ENCODE results near the gene ASIC1. TPM values are rescaled to one million over a fixed set of nuclear protein-coding genes. Genes with fewer than 3 reads are reported as not detected.

The ASIC1 gene
- total RNA-seq, 1 donor from 2014 or later = 8.1 TPM

GRCh38 chr12:50127546-50127945, 70.2 kb downstream of the ASIC1 start:
- H3K9me3 Mint-ChIP-seq (ENCODE audit: unreplicated experiment) = no peaks in the 10 kb centered on the region
- Histone ChIP-seq H3K9me3 (ENCODE audit: insufficient read depth, low read depth, low read length) (no peaks in the 10 kb centered on the region), H4K20me1 (ENCODE audit: insufficient read depth, low read length) (peaks cover 5% of the 10 kb centered on the region), H3K79me2 (ENCODE audit: insufficient read depth, low read length) (peaks cover 3% of the 10 kb centered on the region), H3K4me1 (ENCODE audit: insufficient read depth, low read length) (no peaks in the 10 kb centered on the region), H3K4me3 (ENCODE audit: insufficient read depth, low read depth, low read length) (no peak overlapping the region), H3K27me3 (ENCODE audit: insufficient read depth, low read length) (no peaks in the 10 kb centered on the region), H3K4me2 (ENCODE audit: low read length) (no peak overlapping the region), H3K9ac (ENCODE audit: low read length) (no peak overlapping the region), H3K27ac (ENCODE audit: low read depth, low read length) (no peak overlapping the region), H3K36me3 (ENCODE audit: insufficient read depth, low read length) (peaks cover 31% of the 10 kb centered on the region), H2AFZ (ENCODE audit: low read depth, low read length) (no peak overlapping the region)
- H3K4me1 Mint-ChIP-seq (ENCODE audit: low read depth, unreplicated experiment) = peaks cover 9% of the 10 kb centered on the region
- no peak overlapping the region for H3K4me3 Mint-ChIP-seq (ENCODE audit: unreplicated experiment)
- no peak for FAIRE-seq
- TF ChIP-seq EZH2 (IDR thresholded peaks at IDR 0.05; ENCODE audit: insufficient read depth, low read length) (no peak), CTCF (IDR thresholded peaks at IDR 0.05; ENCODE audit: insufficient read depth, low read depth, low read length) (no peak)
- H3K27ac Mint-ChIP-seq (ENCODE audit: unreplicated experiment) = peak overlapping the region; percentile 6
- no peak for DNase-seq (ENCODE audit: low read depth)
- no peaks in the 10 kb centered on the region for H3K27me3 Mint-ChIP-seq (ENCODE audit: low read depth, unreplicated experiment)
- peaks cover 22% of the 10 kb centered on the region for H3K36me3 Mint-ChIP-seq (ENCODE audit: low read depth, unreplicated experiment)

- H3K79me2 ChIP-seq (ENCODE audit: insufficient read depth, low read length) = peaks cover 3% of the 10 kb centered on the region
These were observed 71.9 kb downstream of the ASIC1 start for GRCh38 chr12:50129290-50129689.

More at GRCh38 chr12:50129290-50129689, 71.9 kb downstream of the ASIC1 start:
- no peaks in the 10 kb centered on the region for H3K4me1 ChIP-seq (ENCODE audit: insufficient read depth, low read length)
- FAIRE-seq = no peak
- H3K9me3 ChIP-seq (ENCODE audit: insufficient read depth, low read depth, low read length) = no peaks in the 10 kb centered on the region
- Mint-ChIP-seq H3K9me3 (ENCODE audit: unreplicated experiment) (no peaks in the 10 kb centered on the region), H3K4me3 (ENCODE audit: unreplicated experiment) (no peak overlapping the region), H3K27me3 (ENCODE audit: low read depth, unreplicated experiment) (no peaks in the 10 kb centered on the region), H3K36me3 (ENCODE audit: low read depth, unreplicated experiment) (peaks cover 21% of the 10 kb centered on the region), H3K4me1 (ENCODE audit: low read depth, unreplicated experiment) (peaks cover 9% of the 10 kb centered on the region), H3K27ac (ENCODE audit: unreplicated experiment) (no peak overlapping the region)
- peaks cover 12% of the 10 kb centered on the region for H4K20me1 ChIP-seq (ENCODE audit: insufficient read depth, low read length)
- no peak overlapping the region for H3K9ac ChIP-seq (ENCODE audit: low read length)
- no peak overlapping the region for H3K27ac ChIP-seq (ENCODE audit: low read depth, low read length)
- TF ChIP-seq EZH2 (IDR thresholded peaks at IDR 0.05; ENCODE audit: insufficient read depth, low read length) (no peak), CTCF (IDR thresholded peaks at IDR 0.05; ENCODE audit: insufficient read depth, low read depth, low read length) (no peak)
- no peak overlapping the region for H3K4me3 ChIP-seq (ENCODE audit: insufficient read depth, low read depth, low read length)
- no peak overlapping the region for H2AFZ ChIP-seq (ENCODE audit: low read depth, low read length)
- no peaks in the 10 kb centered on the region for H3K27me3 ChIP-seq (ENCODE audit: insufficient read depth, low read length)
- H3K36me3 ChIP-seq (ENCODE audit: insufficient read depth, low read length) = peaks cover 42% of the 10 kb centered on the region
- no peak for DNase-seq (ENCODE audit: low read depth)
- no peak overlapping the region for H3K4me2 ChIP-seq (ENCODE audit: low read length)
